IMR-90 (cell line): ENCODE data around the gene TRPC4AP.

Experiments used
- BHLHE40 ChIP-seq: fragments of 150-350 bp; IDR thresholded peaks from 2 replicates; pipeline ENCODE4 v1.6.1; 2016; ENCODE audit warnings: mild to moderate bottlenecking, low read depth, low read length
- CEBPB ChIP-seq: IDR thresholded peaks from 2 replicates; pipeline ENCODE4 v1.6.1; 2012; ENCODE audit warnings: low read depth, low read length, improper control_type of control experiment
- CTCF ChIP-seq: conservative IDR thresholded peaks from 2 replicates; pipeline ENCODE4 v1.5.1; 2012; ENCODE audit warnings: mild to moderate bottlenecking, low read depth, low read length, improper control_type of control experiment
- FOS ChIP-seq: fragments of 150-350 bp; IDR thresholded peaks from 2 replicates; pipeline ENCODE4 v1.6.1; 2016; ENCODE audit warnings: low read depth, low read length
- MAZ ChIP-seq: IDR thresholded peaks from 2 replicates; pipeline ENCODE4 v1.6.1; 2012; ENCODE audit warnings: low read depth, mild to moderate bottlenecking, low read length, improper control_type of control experiment, moderate library complexity, borderline replicate concordance
- MXI1 ChIP-seq: IDR thresholded peaks from 2 replicates; pipeline ENCODE4 v1.6.1; 2012; ENCODE audit warnings: low read depth, mild to moderate bottlenecking, low read length, moderate library complexity, borderline replicate concordance
- NFE2L2 ChIP-seq: fragments of 150-350 bp; IDR thresholded peaks from 2 replicates; pipeline ENCODE4 v1.6.1; 2016; ENCODE audit warnings: low read depth, mild to moderate bottlenecking, low read length
- POLR2A ChIP-seq: IDR thresholded peaks from 2 replicates; pipeline ENCODE4 v1.6.1; 2012; ENCODE audit warnings: mild to moderate bottlenecking, low read depth, low read length
- SMC3 ChIP-seq: fragments of 150-350 bp; IDR thresholded peaks from 2 replicates; pipeline ENCODE4 v1.6.1; 2016; ENCODE audit warnings: low read depth, mild to moderate bottlenecking, antibody characterized with exemption, low read length, moderate library complexity
- USF2 ChIP-seq: fragments of 150-350 bp; IDR thresholded peaks from 2 replicates; pipeline ENCODE4 v1.6.1; 2017; ENCODE audit warnings: mild to moderate bottlenecking, antibody characterized with exemption, low read length, low read depth

GRCh38 chr20:34953960-34954359 lies 138.6 kb downstream of the TRPC4AP start:
- TF ChIP-seq CEBPB (no peak), CTCF (no peak), BHLHE40 (no peak), POLR2A (no peak), NFE2L2 (no peak), SMC3 (no peak), FOS (no peak), USF2 (no peak), MXI1 (no peak), MAZ (no peak)
